HCT116 (cell line): ENCODE results near the gene CUEDC1. TPM values are rescaled to one million over a fixed set of nuclear protein-coding genes. Genes with fewer than 3 reads are reported as not detected.
A peak's percentile ranks its signal among the peaks of the same experiment; 100 is the strongest.

Experiments used
- ATAC-seq: fragments of 200-7000 bp; cut with Tn5 transposase; 2 replicates; pipeline ENCODE4 v1.9.1; 2020; ENCODE audit warnings: mild to moderate bottlenecking, moderate library complexity
- BruUV-seq: library from RNA; stranded (reverse); fragments of 400-500 nt; replicated peaks from 2 replicates; lab custom pipeline; 2021; lab: Mats Ljungman, UMichigan
- CTCF ChIA-PET: fragments of 300-600 bp; sonication (Branson Sonifier 250); formaldehyde crosslinking; loops from one replicate; lab custom pipeline; 2021; ENCODE audit warnings: antibody characterized with exemption; lab: Charles Lee
- POLR2A ChIA-PET: fragments of 300-600, 350-600 bp; sonication (Branson Sonifier 250); formaldehyde crosslinking; loops from one replicate; lab custom pipeline; 2021; ENCODE audit warnings: antibody characterized with exemption; lab: Charles Lee
- RAD21 ChIA-PET, 2 experiments: fragments of 300-600 bp; sonication (Branson Sonifier 250); formaldehyde crosslinking; loops; one replicate each; lab custom pipeline; 2023; ENCODE audit warnings: low total read pairs in 2 of 2; ENCODE audit not compliant: uncharacterized antibody in 2 of 2, unreplicated experiment in 2 of 2, low non-redundant PET in 1 of 2; lab: Charles Lee
- DNase-seq: peaks from one replicate; pipeline ENCODE4 v3.0.0-alpha.2; 2010; ENCODE audit warnings: low read depth, low spot score
- H2AFZ ChIP-seq: fragments of 200-600 bp; shearing (Covaris generic), sonication (generic); 2 replicates; pipeline ENCODE4 v1.6.1; 2017; ENCODE audit warnings: low read depth, mixed run types, mixed read lengths, antibody characterized with exemption, low read length; ENCODE audit not compliant: poor library complexity, severe bottlenecking
- H3K27ac ChIP-seq: 2 replicates; pipeline ENCODE4 v1.5.1; 2012; ENCODE audit warnings: low read depth, low read length
- H3K27me3 ChIP-seq: fragments of 200-600 bp; sonication (generic); 2 replicates; pipeline ENCODE4 v1.6.1; 2016; ENCODE audit warnings: mixed run types, low read length, mixed read lengths; ENCODE audit not compliant: insufficient read depth
- H3K36me3 ChIP-seq, 2 experiments: fragments of 200-500 bp in 1 of 2; fragments of 200-600 bp in 1 of 2; sonication (Bioruptor generic) in 1 of 2; sonication (generic) in 1 of 2; 2 replicates each; pipeline versions ENCODE4 v1.5.1 to v1.6.1; 2014 to 2016; ENCODE audit warnings: low read length in 2 of 2, inconsistent platforms in 1 of 2, mixed read lengths in 1 of 2, mixed run types in 1 of 2; ENCODE audit not compliant: insufficient read depth in 2 of 2, control insufficient read depth in 1 of 2
- H3K4me1 ChIP-seq, 2 experiments: fragments of 200-600 bp in 1 of 2; sonication (generic) in 1 of 2; 2 replicates each; pipeline versions ENCODE4 v1.5.1 to v1.6.1; 2012 to 2017; ENCODE audit warnings: low read length in 2 of 2, inconsistent platforms in 1 of 2, mild to moderate bottlenecking in 1 of 2, mixed read lengths in 1 of 2, mixed run types in 1 of 2, moderate library complexity in 1 of 2; ENCODE audit not compliant: insufficient read depth in 2 of 2, control insufficient read depth in 1 of 2
- H3K4me2 ChIP-seq: fragments of 200-600 bp; sonication (generic); 2 replicates; pipeline ENCODE4 v1.6.1; 2017; ENCODE audit warnings: mixed run types, low read length, mixed read lengths
- H3K4me3 ChIP-seq, 2 experiments: fragments of 200-600 bp in 1 of 2; sonication (generic) in 1 of 2; replicated peaks in 1 of 2; 2 replicates each; pipeline ENCODE4 v1.5.1; 2011 to 2016; ENCODE audit warnings: low read length in 2 of 2, control low read depth in 1 of 2, low read depth in 1 of 2, mild to moderate bottlenecking in 1 of 2, mixed read lengths in 1 of 2, mixed run types in 1 of 2
- H3K79me2 ChIP-seq: fragments of 200-600 bp; sonication (generic); 2 replicates; pipeline ENCODE4 v1.6.1; 2017; ENCODE audit warnings: mild to moderate bottlenecking, mixed run types, low read length, moderate library complexity, mixed read lengths; ENCODE audit not compliant: insufficient read depth
- H3K9ac ChIP-seq: fragments of 200-600 bp; sonication (generic); 2 replicates; pipeline ENCODE4 v1.6.1; 2016; ENCODE audit warnings: low read length, mixed read lengths
- H3K9me2 ChIP-seq: fragments of 200-600 bp; sonication (generic), shearing (Covaris generic); 2 replicates; pipeline ENCODE4 v1.6.1; 2017; ENCODE audit warnings: mixed run types, mild to moderate bottlenecking, moderate library complexity; ENCODE audit not compliant: insufficient read depth
- H3K9me3 ChIP-seq, 2 experiments: fragments of 200-500 bp in 1 of 2; fragments of 200-600 bp in 1 of 2; sonication (Bioruptor generic) in 1 of 2; sonication (generic) in 1 of 2; 2 replicates each; pipeline ENCODE4 v1.6.1; 2014 to 2017; ENCODE audit warnings: low read length in 2 of 2, mixed read lengths in 2 of 2, inconsistent platforms in 1 of 2, low read depth in 1 of 2, mild to moderate bottlenecking in 1 of 2, mixed run types in 1 of 2, moderate library complexity in 1 of 2; ENCODE audit not compliant: control insufficient read depth in 1 of 2, insufficient read depth in 1 of 2
- H4K20me1 ChIP-seq: fragments of 200-600 bp; sonication (generic), shearing (Covaris generic); 2 replicates; pipeline ENCODE4 v1.6.1; 2017; ENCODE audit warnings: mixed run types, mild to moderate bottlenecking, moderate library complexity; ENCODE audit not compliant: insufficient read depth
- ATF3 ChIP-seq: IDR thresholded peaks from 2 replicates; pipeline ENCODE4 v1.6.1; 2012
- CBX3 ChIP-seq: IDR thresholded peaks from 2 replicates; pipeline ENCODE4 v1.6.1; 2012; ENCODE audit warnings: low read depth
- CTCF ChIP-seq, 3 experiments: fragments of 200-600 bp in 1 of 3; sonication (generic) in 1 of 3; IDR thresholded peaks in 2 of 3; conservative IDR thresholded peaks in 1 of 3; 2 replicates each; pipeline ENCODE4 v1.5.1; 2012 to 2017; ENCODE audit warnings: low read depth in 2 of 3, low read length in 2 of 3, antibody characterized with exemption in 1 of 3, borderline replicate concordance in 1 of 3, control low read depth in 1 of 3, mild to moderate bottlenecking in 1 of 3, mixed read lengths in 1 of 3, mixed run types in 1 of 3, moderate library complexity in 1 of 3; ENCODE audit not compliant: insufficient read depth in 1 of 3
- EGR1 ChIP-seq: IDR thresholded peaks from 2 replicates; pipeline ENCODE4 v1.6.1; 2012; ENCODE audit warnings: low read depth
- EZH2 ChIP-seq: fragments of 200-600 bp; sonication (generic); IDR thresholded peaks from 2 replicates; pipeline ENCODE4 v1.6.1; 2017; ENCODE audit warnings: antibody characterized with exemption, mixed run types
- EZH2phosphoT487 ChIP-seq: fragments of 200-600 bp; IDR thresholded peaks from 2 replicates; pipeline ENCODE4 v1.6.1; 2018; ENCODE audit warnings: antibody characterized with exemption, borderline replicate concordance
- FOSL1 ChIP-seq: IDR thresholded peaks from 2 replicates; pipeline ENCODE4 v1.6.1; 2012; ENCODE audit warnings: low read depth
- JUND ChIP-seq: IDR thresholded peaks from 2 replicates; pipeline ENCODE4 v1.6.1; 2012
- POLR2AphosphoS5 ChIP-seq: IDR thresholded peaks from 2 replicates; pipeline ENCODE4 v1.6.1; 2011; ENCODE audit warnings: mild to moderate bottlenecking, low read depth, low read length, moderate library complexity
- RAD21 ChIP-seq: IDR thresholded peaks from 2 replicates; pipeline ENCODE4 v1.6.1; 2012; ENCODE audit warnings: low read depth, mild to moderate bottlenecking
- SIN3A ChIP-seq: IDR thresholded peaks from 2 replicates; pipeline ENCODE4 v1.6.1; 2012; ENCODE audit warnings: low read depth
- SP1 ChIP-seq: IDR thresholded peaks from 2 replicates; pipeline ENCODE4 v1.6.1; 2012; ENCODE audit warnings: low read depth
- SRF ChIP-seq: IDR thresholded peaks from 2 replicates; pipeline ENCODE4 v1.6.1; 2012; ENCODE audit warnings: low read depth
- TCF7L2 ChIP-seq: IDR thresholded peaks from 2 replicates; pipeline ENCODE4 v1.7.0; 2011; ENCODE audit warnings: borderline replicate concordance, inconsistent platforms; ENCODE audit not compliant: insufficient read depth, insufficient read length; ENCODE audit errors: extremely low read depth
- ZBTB33 ChIP-seq: IDR thresholded peaks from 2 replicates; pipeline ENCODE4 v1.6.1; 2011; ENCODE audit warnings: mild to moderate bottlenecking, low read length, moderate library complexity; ENCODE audit not compliant: insufficient replicate concordance; ENCODE audit errors: extremely low read depth
- intact Hi-C: fragments of 100-400 bp; cut with micrococcal nuclease; formaldehyde crosslinking; loops from 2 replicates; pipeline ENCODE4 v1.10.0; 2022
- total RNA-seq: library from RNA; stranded (reverse); gene quantifications from one replicate; pipeline ENCODE4 v1.2.1, GENCODE V29; 2021; ENCODE audit not compliant: unreplicated experiment
- TF ChIP-seq, protein P1 (sequence below): IDR thresholded peaks from 2 replicates; pipeline ENCODE4 v1.6.1; 2012

Gene CUEDC1
- total RNA-seq, 1 experiment from 2014 or later = 60.2 TPM

DNA sequence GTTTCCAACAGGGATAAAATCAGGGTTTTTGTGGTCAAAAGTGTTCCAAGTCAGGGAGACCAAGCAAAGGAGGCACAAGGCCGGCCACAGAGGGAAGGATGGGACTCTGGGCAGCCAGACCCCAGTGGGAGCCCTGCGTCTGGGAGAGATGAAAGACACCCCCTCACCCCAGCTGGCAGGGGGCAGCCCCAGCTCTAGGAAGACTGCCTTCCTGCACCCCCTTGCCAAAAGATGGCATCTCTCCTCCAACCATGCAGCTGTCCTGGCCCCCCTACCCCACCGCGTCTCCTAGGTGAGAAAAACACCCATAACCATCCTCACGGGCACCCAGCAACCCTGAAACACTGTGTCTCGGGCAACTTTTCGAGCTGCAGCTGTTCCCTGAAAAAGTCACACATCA, 51.3 kb downstream of the CUEDC1 start (continued):
- TF ChIP-seq ZBTB33 = no peak

- Histone ChIP-seq H3K4me1 (peaks cover 80 to 98% of the 10 kb centered on the region in 2 experiments), H3K9ac (peak overlapping the region; percentile 53), H3K9me3 (no peaks in the 10 kb centered on the region), H4K20me1 (no peaks in the 10 kb centered on the region), H3K27ac (peak overlapping the region; percentile 60), H3K79me2 (peaks cover 69% of the 10 kb centered on the region), H3K27me3 (no peaks in the 10 kb centered on the region), H2AFZ (no peak overlapping the region), H3K36me3 (peaks cover 0 to 4% of the 10 kb centered on the region in 2 experiments; a peak in 1 of 4 replicates), H3K9me2 (no peaks in the 10 kb centered on the region), H3K4me2 (peak overlapping the region; percentile 69), H3K4me3 (peak overlapping the region in 1 of 2 experiments; percentile 31; a peak in 2 of 4 replicates)
- RAD21 ChIA-PET = interaction anchor here (0.6 to 1.3 kb wide), 10 partner anchors 9 to 83 kb away, joined by 3 to 10 read pairs (median 4); no protein-coding TSS in a partner anchor
- intact Hi-C loops = no loop called here
- CTCF ChIA-PET = interaction anchor here (0.9 to 1.7 kb wide), 8 partner anchors 10 to 97 kb away, joined by 3 to 13 read pairs (median 3); no protein-coding TSS in a partner anchor
- DNase-seq = peak; percentile 92
- ATAC-seq = peak; percentile 63
- POLR2A ChIA-PET = interaction anchor here (0.9 to 2.9 kb wide), 12 partner anchors 11 to 180 kb away, joined by 3 to 16 read pairs (median 4); partner anchors contain the start of genes DYNLL2 and SRSF1
- BruUV-seq = no TSS peak
- TF ChIP-seq ZBTB33 (peak; percentile 45), SP1 (peak; percentile 97), EZH2phosphoT487 (no peak), TCF7L2 (peak; percentile 81), EGR1 (no peak), RAD21 (peak; percentile 46), CBX3 (peak; percentile 94), ATF3 (no peak), POLR2AphosphoS5 (peak; percentile 65), EZH2 (no peak), JUND (peak; percentile 87), CTCF (IDR thresholded peaks at IDR 0.05 in 2 of 3, conservative IDR thresholded peaks at IDR 0.05 in 1 of 3; ENCODE audit: borderline replicate concordance in 1 of 3, insufficient read depth in 1 of 3, low read depth in 2 of 3, low read length in 2 of 3) (no peak), SIN3A (no peak; the same call in 1 of the 2 replicates), SRF (no peak), FOSL1 (peak; percentile 60; the same call in 1 of the 2 replicates)
- TF ChIP-seq, protein P1, sequence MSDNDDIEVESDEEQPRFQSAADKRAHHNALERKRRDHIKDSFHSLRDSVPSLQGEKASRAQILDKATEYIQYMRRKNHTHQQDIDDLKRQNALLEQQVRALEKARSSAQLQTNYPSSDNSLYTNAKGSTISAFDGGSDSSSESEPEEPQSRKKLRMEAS = peak; percentile 89
Measured at GRCh38 chr17:57902800-57903759, 52.1 kb downstream of the CUEDC1 start.
